DMS153 treated with DMSO at 0.1 percent for 48 hours (cell line): ENCODE results near the gene SCGB1A1.

Experiments used
- DNase-seq: peaks from one replicate; lab custom pipeline; 2025; ENCODE audit not compliant: unreplicated experiment; lab: John Stamatoyannopoulos, UW

Gene SCGB1A1

GRCh38 chr11:62420882-62421281, 2.0 kb downstream of the SCGB1A1 start:
- no peak for DNase-seq

- DNase-seq: no peak
These were observed 3.2 kb downstream of the SCGB1A1 start for GRCh38 chr11:62421996-62422395.

GRCh38 chr11:62423012-62423411, 4.2 kb downstream of the SCGB1A1 start:
- DNase-seq: no peak

- no peak for DNase-seq
These were observed 8.9 kb downstream of the SCGB1A1 start for GRCh38 chr11:62427630-62428233.

GRCh38 chr11:62428871-62429560, 10.2 kb downstream of the SCGB1A1 start:
- DNase-seq: no peak

GRCh38 chr11:62430425-62430824, 11.6 kb downstream of the SCGB1A1 start:
- no peak for DNase-seq

GRCh38 chr11:62431171-62431901, 12.5 kb downstream of the SCGB1A1 start:
- no peak for DNase-seq

- no peak for DNase-seq
These were observed 13.9 kb downstream of the SCGB1A1 start for GRCh38 chr11:62432695-62433094.

GRCh38 chr11:62433141-62433903, 14.5 kb downstream of the SCGB1A1 start:
- no peak for DNase-seq

- DNase-seq: no peak
These were observed 15.1 kb downstream of the SCGB1A1 start for GRCh38 chr11:62433904-62434276.

GRCh38 chr11:62435846-62436660, 17.2 kb downstream of the SCGB1A1 start:
- DNase-seq: no peak

- no peak for DNase-seq
These were observed 18.8 kb downstream of the SCGB1A1 start for GRCh38 chr11:62437616-62438015.

- DNase-seq: no peak
These were observed 19.8 kb downstream of the SCGB1A1 start for GRCh38 chr11:62438641-62439040.

- DNase-seq: no peak
These were observed 21.2 kb downstream of the SCGB1A1 start for GRCh38 chr11:62439785-62440602.

- DNase-seq: no peak
These were observed 24.8 kb downstream of the SCGB1A1 start for GRCh38 chr11:62443390-62444235.

GRCh38 chr11:62444236-62444833, 25.5 kb downstream of the SCGB1A1 start:
- DNase-seq: peak; percentile 41

- peak; percentile 36 for DNase-seq
These were observed 26.0 kb downstream of the SCGB1A1 start for GRCh38 chr11:62444835-62445234.

GRCh38 chr11:62445314-62445740, 26.5 kb downstream of the SCGB1A1 start:
- DNase-seq: no peak
